DMS79 (cell line): Measurements from ENCODE around the gene ITSN1.
"Not testable (repeated sequence)": the region's sequence is repeated elsewhere in the genome, so short reads cannot be mapped to it uniquely, and the experiment has no call there.

Source experiments
- DNase-seq: peaks from one replicate; lab custom pipeline; 2025; lab: John Stamatoyannopoulos, UW

ITSN1 gene

GRCh38 chr21:33892853-33893252 lies 250.6 kb downstream of the ITSN1 start:
- DNase-seq = no peak

GRCh38 chr21:33893917-33894316 lies 251.6 kb downstream of the ITSN1 start:
- DNase-seq = no peak

GRCh38 chr21:33894736-33895288 lies 252.5 kb downstream of the ITSN1 start:
- DNase-seq = no peak

GRCh38 chr21:33895356-33895755 lies 253.1 kb downstream of the ITSN1 start:
- DNase-seq = no peak

- DNase-seq = no peak
Observed at GRCh38 chr21:33896691-33897090, 254.4 kb downstream of the ITSN1 start.

GRCh38 chr21:33897098-33897497 lies 254.8 kb downstream of the ITSN1 start:
- no peak for DNase-seq

GRCh38 chr21:33897739-33898138 lies 255.4 kb downstream of the ITSN1 start:
- DNase-seq = no peak

GRCh38 chr21:33898586-33898985 lies 256.3 kb downstream of the ITSN1 start:
- no peak for DNase-seq

- DNase-seq = no peak
Observed at GRCh38 chr21:33899199-33899598, 256.9 kb downstream of the ITSN1 start.

GRCh38 chr21:33901412-33902288 lies 259.3 kb downstream of the ITSN1 start:
- peak; percentile 27 for DNase-seq

GRCh38 chr21:33902349-33902748 lies 260.0 kb downstream of the ITSN1 start:
- no peak for DNase-seq

- no peak for DNase-seq
Observed at GRCh38 chr21:33904041-33904440, 261.7 kb downstream of the ITSN1 start.

- no peak for DNase-seq
Observed at GRCh38 chr21:33908760-33909159, 266.5 kb downstream of the ITSN1 start.

GRCh38 chr21:33909756-33910155 lies 267.5 kb downstream of the ITSN1 start:
- no peak for DNase-seq

- DNase-seq = no peak
Observed at GRCh38 chr21:33914188-33914587, 271.9 kb downstream of the ITSN1 start.

GRCh38 chr21:33915368-33916199 lies 273.3 kb downstream of the ITSN1 start, which contains the start of gene ATP5PO:
TSS of gene ATP5PO (minus strand) at chr21:33915804. CDS start at chr21:33915763, 41 bp downstream.
- peak; percentile 96 for DNase-seq

- no peak for DNase-seq
Observed at GRCh38 chr21:33916200-33916567, 273.9 kb downstream of the ITSN1 start.

- DNase-seq = no peak
Observed at GRCh38 chr21:33917421-33917820, 275.1 kb downstream of the ITSN1 start.

- DNase-seq = peak; percentile 69
Observed at GRCh38 chr21:33924079-33924765, 281.9 kb downstream of the ITSN1 start.

- no peak for DNase-seq
Observed at GRCh38 chr21:33924766-33925100, 282.4 kb downstream of the ITSN1 start.

GRCh38 chr21:33926248-33926647 lies 283.9 kb downstream of the ITSN1 start:
- not testable (repeated sequence) for DNase-seq
